Caco-2 (cell line): ENCODE measurements around the gene C11orf54. TPM values are rescaled to one million over a fixed set of nuclear protein-coding genes. Genes with fewer than 3 reads are reported as not detected.

Experiments
- BruUV-seq: library from RNA; stranded (reverse); fragments of 400-500 nt; replicated peaks from 2 replicates; lab custom pipeline; 2021; lab: Mats Ljungman, UMichigan
- CTCF ChIA-PET: fragments of 300-600 bp; sonication (Branson Sonifier 250); formaldehyde crosslinking; loops from one replicate; lab custom pipeline; 2022; ENCODE audit warnings: antibody characterized with exemption; lab: Charles Lee
- POLR2A ChIA-PET: fragments of 300-600 bp; sonication (Branson Sonifier 250); formaldehyde crosslinking; loops from one replicate; lab custom pipeline; 2022; ENCODE audit warnings: antibody characterized with exemption; lab: Charles Lee
- DNase-seq, 2 experiments: peaks; one replicate each; pipeline versions ENCODE4 v3.0.0 to v3.0.0-alpha.2; 2020 to 2022
- H3K27me3 ChIP-seq: replicated peaks from 2 replicates; pipeline ENCODE4 v1.6.0; 2011; ENCODE audit warnings: low read length; ENCODE audit not compliant: control insufficient read depth, insufficient read depth
- H3K36me3 ChIP-seq: 2 replicates; pipeline ENCODE4 v1.5.1; 2011; ENCODE audit warnings: low read length; ENCODE audit not compliant: control insufficient read depth, insufficient read depth
- H3K4me1 ChIP-seq: fragments of 250-450 bp; sonication (Bioruptor Pico); 2 replicates; pipeline ENCODE4 v1.5.1; 2020; ENCODE audit warnings: mild to moderate bottlenecking
- H3K4me3 ChIP-seq: 2 replicates; pipeline ENCODE4 v1.5.1; 2011; ENCODE audit warnings: low read depth, mild to moderate bottlenecking, control low read depth, low read length
- H3K9me3 ChIP-seq: fragments of 250-450 bp; sonication (Bioruptor Pico); 2 replicates; pipeline ENCODE4 v1.5.1; 2020; ENCODE audit warnings: mild to moderate bottlenecking, moderate library complexity
- H3K27ac Mint-ChIP-seq: one replicate; pipeline ENCODE4 v1.8.0; 2022; ENCODE audit warnings: mixed read lengths; ENCODE audit not compliant: unreplicated experiment
- H3K27me3 Mint-ChIP-seq: one replicate; pipeline ENCODE4 v1.8.0; 2022; ENCODE audit warnings: mixed read lengths; ENCODE audit not compliant: insufficient read depth, unreplicated experiment
- H3K36me3 Mint-ChIP-seq: one replicate; pipeline ENCODE4 v1.8.0; 2022; ENCODE audit warnings: mild to moderate bottlenecking, mixed read lengths; ENCODE audit not compliant: insufficient read depth, unreplicated experiment
- H3K4me1 Mint-ChIP-seq: one replicate; pipeline ENCODE4 v1.8.0; 2022; ENCODE audit warnings: low read depth, mixed read lengths; ENCODE audit not compliant: unreplicated experiment
- H3K4me3 Mint-ChIP-seq: one replicate; pipeline ENCODE4 v1.8.0; 2022; ENCODE audit warnings: mild to moderate bottlenecking, moderate library complexity, mixed read lengths; ENCODE audit not compliant: unreplicated experiment
- H3K9me3 Mint-ChIP-seq: one replicate; pipeline ENCODE4 v1.8.0; 2022; ENCODE audit warnings: mixed read lengths; ENCODE audit not compliant: unreplicated experiment
- intact Hi-C: fragments of 100-400 bp; cut with micrococcal nuclease; formaldehyde crosslinking; loops from one replicate; pipeline ENCODE4 v1.10.0; 2022; ENCODE audit not compliant: unreplicated experiment
- total RNA-seq: library from RNA; stranded (reverse); gene quantifications from 2 replicates; pipeline ENCODE4 v1.2.3, GENCODE V29; 2022
- TF ChIP-seq, protein P1 (sequence below), 2 experiments: fragments of 200-600 bp in 1 of 2; IDR thresholded peaks; 1 replicate in 1 of 2; 2 replicates in 1 of 2; pipeline versions ENCODE4 v1.5.1 to v1.8.0; 2011 to 2022; ENCODE audit warnings: antibody characterized with exemption in 1 of 2, control low read depth in 1 of 2, inconsistent platforms in 1 of 2, low read depth in 1 of 2, low read length in 1 of 2, mild to moderate bottlenecking in 1 of 2, moderate library complexity in 1 of 2; ENCODE audit not compliant: insufficient read depth in 1 of 2, severe bottlenecking in 1 of 2, unreplicated experiment in 1 of 2

Gene C11orf54
- total RNA-seq, 1 experiment from 2014 or later: 20.7 TPM

DNA sequence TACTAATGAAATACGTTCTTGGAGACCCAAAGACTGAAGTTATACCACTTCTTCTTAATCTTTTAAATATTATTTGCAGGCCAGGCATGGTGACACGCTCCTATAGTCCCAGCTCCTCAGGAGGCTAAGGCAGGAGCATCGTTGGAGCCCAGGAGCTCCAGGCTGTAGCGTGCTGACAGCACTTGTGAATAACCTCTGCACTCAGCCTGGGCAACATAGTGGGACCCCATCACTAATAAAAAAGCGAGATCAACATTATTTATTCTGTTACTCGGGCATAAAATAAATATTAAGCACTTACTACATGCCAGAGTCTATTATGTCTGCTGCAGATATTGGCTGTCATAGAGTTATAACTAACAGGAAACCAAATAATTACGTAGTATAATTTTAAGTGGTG, 41.9 kb downstream of the C11orf54 start:
- no peaks in the 10 kb centered on the region for H3K36me3 ChIP-seq
- TF ChIP-seq, protein P1, sequence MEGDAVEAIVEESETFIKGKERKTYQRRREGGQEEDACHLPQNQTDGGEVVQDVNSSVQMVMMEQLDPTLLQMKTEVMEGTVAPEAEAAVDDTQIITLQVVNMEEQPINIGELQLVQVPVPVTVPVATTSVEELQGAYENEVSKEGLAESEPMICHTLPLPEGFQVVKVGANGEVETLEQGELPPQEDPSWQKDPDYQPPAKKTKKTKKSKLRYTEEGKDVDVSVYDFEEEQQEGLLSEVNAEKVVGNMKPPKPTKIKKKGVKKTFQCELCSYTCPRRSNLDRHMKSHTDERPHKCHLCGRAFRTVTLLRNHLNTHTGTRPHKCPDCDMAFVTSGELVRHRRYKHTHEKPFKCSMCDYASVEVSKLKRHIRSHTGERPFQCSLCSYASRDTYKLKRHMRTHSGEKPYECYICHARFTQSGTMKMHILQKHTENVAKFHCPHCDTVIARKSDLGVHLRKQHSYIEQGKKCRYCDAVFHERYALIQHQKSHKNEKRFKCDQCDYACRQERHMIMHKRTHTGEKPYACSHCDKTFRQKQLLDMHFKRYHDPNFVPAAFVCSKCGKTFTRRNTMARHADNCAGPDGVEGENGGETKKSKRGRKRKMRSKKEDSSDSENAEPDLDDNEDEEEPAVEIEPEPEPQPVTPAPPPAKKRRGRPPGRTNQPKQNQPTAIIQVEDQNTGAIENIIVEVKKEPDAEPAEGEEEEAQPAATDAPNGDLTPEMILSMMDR (IDR thresholded peaks at IDR 0.05; ENCODE audit: insufficient read depth in 1 of 2, low read depth in 1 of 2, low read length in 1 of 2, severe bottlenecking in 1 of 2, unreplicated experiment in 1 of 2): no peak
- H3K9me3 ChIP-seq: no peaks in the 10 kb centered on the region
- CTCF ChIA-PET: interaction anchor here (1.3 to 2.4 kb wide), 4 partner anchors 9 to 42 kb away, joined by 4 to 57 read pairs (median 4); partner anchors contain the start of genes C11orf54 and TAF1D
- no peaks in the 10 kb centered on the region for H3K9me3 Mint-ChIP-seq
- peak overlapping the region; percentile 86 for H3K4me3 ChIP-seq
- H3K27me3 ChIP-seq: no peaks in the 10 kb centered on the region
- POLR2A ChIA-PET: interaction anchor here (1.1 to 1.8 kb wide), 7 partner anchors 10 to 67 kb away, joined by 3 to 130 read pairs (median 6); partner anchors contain the start of genes C11orf54, TAF1D and VSTM5
- H3K27ac Mint-ChIP-seq: no peak overlapping the region
- no peaks in the 10 kb centered on the region; the same call in 1 of the 2 replicates for H3K4me1 ChIP-seq
- peaks cover 17% of the 10 kb centered on the region for H3K4me1 Mint-ChIP-seq
- H3K36me3 Mint-ChIP-seq: peaks cover 47% of the 10 kb centered on the region
- intact Hi-C loops: loop anchor here (5.0 kb wide), 1 partner anchor 121 kb away; the partner anchor contains the start of gene CEP295
- no TSS peak for BruUV-seq
- H3K27me3 Mint-ChIP-seq: no peaks in the 10 kb centered on the region
- peak overlapping the region; percentile 81 for H3K4me3 Mint-ChIP-seq
- no peak for DNase-seq

DNA sequence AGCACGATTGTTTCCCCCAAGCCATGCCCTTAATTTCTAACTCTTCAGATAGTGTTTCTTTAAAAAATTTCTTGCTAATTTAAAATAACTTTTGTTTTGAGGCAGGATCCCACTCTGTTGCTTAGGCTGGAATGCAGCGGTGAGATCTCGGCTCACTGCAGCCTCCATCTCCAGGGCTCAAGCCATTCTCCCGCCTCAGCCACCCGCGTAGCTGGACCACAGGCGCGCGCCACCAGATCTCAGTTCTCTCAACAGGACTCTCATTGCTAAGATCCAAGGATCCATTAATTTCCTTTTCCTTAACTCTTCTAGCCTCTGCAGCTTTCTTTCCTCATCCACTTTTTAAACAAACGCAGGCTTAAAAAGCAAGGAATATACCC, 42.3 kb downstream of the C11orf54 start:
- no peaks in the 10 kb centered on the region for H3K9me3 ChIP-seq
- Mint-ChIP-seq H3K4me1 (peaks cover 17% of the 10 kb centered on the region), H3K27ac (peak overlapping the region; percentile 62), H3K27me3 (no peaks in the 10 kb centered on the region), H3K9me3 (no peaks in the 10 kb centered on the region), H3K4me3 (peak overlapping the region; percentile 81), H3K36me3 (peaks cover 51% of the 10 kb centered on the region)
- BruUV-seq: TSS peak; percentile 65
- TF ChIP-seq, protein P1 (IDR thresholded peaks at IDR 0.05; ENCODE audit: insufficient read depth in 1 of 2, low read depth in 1 of 2, low read length in 1 of 2, severe bottlenecking in 1 of 2, unreplicated experiment in 1 of 2): no peak
- intact Hi-C loops: loop anchor here (1.0 to 5.0 kb wide), 5 partner anchors 13 to 121 kb away; partner anchors contain the start of genes C11orf54, CEP295, TAF1D and VSTM5
- H3K4me1 ChIP-seq: no peaks in the 10 kb centered on the region; the same call in 1 of the 2 replicates
- H3K27me3 ChIP-seq: no peaks in the 10 kb centered on the region
- CTCF ChIA-PET: interaction anchor here (0.6 to 2.4 kb wide), 13 partner anchors 9 to 67 kb away, joined by 3 to 57 read pairs (median 4); partner anchors contain the start of genes C11orf54, TAF1D and VSTM5
- no peaks in the 10 kb centered on the region for H3K36me3 ChIP-seq
- H3K4me3 ChIP-seq: peak overlapping the region; percentile 86
- peak in 1 of 2 experiments; percentile 54 for DNase-seq
- POLR2A ChIA-PET: interaction anchor here (0.7 to 1.8 kb wide), 21 partner anchors 8 to 1190 kb away, joined by 3 to 130 read pairs (median 4); partner anchors contain the start of genes ANKRD49, C11orf54, CEP295 and CWC15

DNA sequence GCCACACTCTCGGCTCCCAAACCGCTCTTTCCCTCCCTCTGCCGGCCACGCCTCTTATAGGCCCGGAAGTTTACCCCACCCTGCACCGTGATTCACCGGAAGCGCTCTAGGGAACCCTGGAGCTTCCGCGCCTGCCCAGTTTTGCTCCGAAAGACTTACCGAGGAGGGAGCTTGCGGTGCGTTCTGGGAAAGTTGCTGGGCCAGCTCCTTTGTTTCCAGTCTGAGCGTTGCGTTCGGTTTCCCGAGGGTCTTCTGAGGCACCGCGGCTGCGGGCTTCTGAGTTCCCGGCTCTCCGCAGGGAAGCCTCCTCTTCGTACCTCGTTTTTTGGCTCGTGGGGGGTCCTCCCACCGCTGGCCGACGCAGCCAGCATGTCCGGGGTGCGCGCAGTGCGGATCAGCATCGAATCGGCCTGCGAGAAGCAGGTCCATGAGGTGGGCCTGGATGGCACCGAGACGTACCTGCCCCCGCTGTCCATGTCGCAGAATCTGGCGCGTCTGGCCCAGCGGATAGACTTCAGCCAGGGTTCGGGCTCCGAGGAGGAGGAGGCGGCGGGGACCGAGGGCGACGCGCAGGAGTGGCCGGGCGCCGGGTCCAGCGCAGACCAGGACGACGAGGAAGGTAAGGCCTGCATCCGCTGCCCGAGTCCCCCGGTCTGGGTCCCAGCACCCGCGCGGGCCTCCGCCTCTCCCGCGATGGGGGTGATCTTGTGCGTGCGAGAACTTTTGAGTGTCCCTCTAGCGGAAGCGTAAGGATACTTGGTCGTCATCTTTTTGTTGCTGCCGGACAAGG, 42.9 kb downstream of the C11orf54 start, which contains the start of gene MED17:
MED17 (plus strand) TSS at position 138 of the 790 bp plus-strand sequence; CDS start at position 370, 232 bp downstream.
- H3K4me3 ChIP-seq: peak within 1 kb of the TSS; percentile 86
- no peaks in the 10 kb centered on the region; the same call in 1 of the 2 replicates for H3K4me1 ChIP-seq
- ChIA-PET CTCF (interaction anchor here (0.6 to 2.4 kb wide), 14 partner anchors 8 to 66 kb away, joined by 3 to 57 read pairs (median 4); partner anchors contain the start of genes C11orf54, TAF1D and VSTM5), POLR2A (interaction anchor here (0.5 to 1.8 kb wide), 22 partner anchors 9 to 1189 kb away, joined by 3 to 130 read pairs (median 4); partner anchors contain the start of genes AMOTL1, ANKRD49, C11orf54 and CEP295)
- Mint-ChIP-seq H3K27ac (peak within 1 kb of the TSS; percentile 62), H3K9me3 (no peaks in the 10 kb centered on the region), H3K4me1 (peaks cover 17% of the 10 kb centered on the region), H3K27me3 (no peaks in the 10 kb centered on the region), H3K36me3 (peaks cover 57% of the 10 kb centered on the region), H3K4me3 (peak within 1 kb of the TSS; percentile 81)
- peaks cover 1% of the 10 kb centered on the region; the same call in 1 of the 2 replicates for H3K36me3 ChIP-seq
- intact Hi-C loops: loop anchor here (1.0 to 5.0 kb wide), 5 partner anchors 14 to 122 kb away; partner anchors contain the start of genes C11orf54, CEP295, TAF1D and VSTM5
- BruUV-seq: no TSS peak
- TF ChIP-seq, protein P1 (IDR thresholded peaks at IDR 0.05; ENCODE audit: insufficient read depth in 1 of 2, low read depth in 1 of 2, low read length in 1 of 2, severe bottlenecking in 1 of 2, unreplicated experiment in 1 of 2): peak; percentile 72 to 76
- H3K27me3 ChIP-seq: no peaks in the 10 kb centered on the region
- no peaks in the 10 kb centered on the region for H3K9me3 ChIP-seq
- DNase-seq: peak; percentile 96
